Body of pancreas (tissue), 4 donors: ENCODE data around the gene PRR20A.
"Not testable (repeated sequence)": the region's sequence is repeated elsewhere in the genome, so short reads cannot be mapped to it uniquely, and the experiment has no call there.

Source experiments
- POLR2A ChIP-seq, 3 donors: fragments of 450-650 bp; IDR thresholded peaks; one replicate each; pipeline ENCODE4 v1.6.1; 2016; ENCODE audit warnings: antibody characterized with exemption in 3 of 3, mild to moderate bottlenecking in 2 of 3
- TF ChIP-seq, protein P1 (sequence below), 7 experiments: fragments of 450-650 bp in 4 of 7; fragments of 200-600 bp in 3 of 7; sonication (generic) in 3 of 7; IDR thresholded peaks; one replicate each; pipeline ENCODE4 v1.5.1; 2016 to 2019; ENCODE audit warnings: antibody characterized with exemption in 7 of 7

GRCh38 chr13:57160332-57160731, 19.6 kb downstream of the PRR20A start, which contains the start of gene PRR20D:
- TF ChIP-seq, protein P1, sequence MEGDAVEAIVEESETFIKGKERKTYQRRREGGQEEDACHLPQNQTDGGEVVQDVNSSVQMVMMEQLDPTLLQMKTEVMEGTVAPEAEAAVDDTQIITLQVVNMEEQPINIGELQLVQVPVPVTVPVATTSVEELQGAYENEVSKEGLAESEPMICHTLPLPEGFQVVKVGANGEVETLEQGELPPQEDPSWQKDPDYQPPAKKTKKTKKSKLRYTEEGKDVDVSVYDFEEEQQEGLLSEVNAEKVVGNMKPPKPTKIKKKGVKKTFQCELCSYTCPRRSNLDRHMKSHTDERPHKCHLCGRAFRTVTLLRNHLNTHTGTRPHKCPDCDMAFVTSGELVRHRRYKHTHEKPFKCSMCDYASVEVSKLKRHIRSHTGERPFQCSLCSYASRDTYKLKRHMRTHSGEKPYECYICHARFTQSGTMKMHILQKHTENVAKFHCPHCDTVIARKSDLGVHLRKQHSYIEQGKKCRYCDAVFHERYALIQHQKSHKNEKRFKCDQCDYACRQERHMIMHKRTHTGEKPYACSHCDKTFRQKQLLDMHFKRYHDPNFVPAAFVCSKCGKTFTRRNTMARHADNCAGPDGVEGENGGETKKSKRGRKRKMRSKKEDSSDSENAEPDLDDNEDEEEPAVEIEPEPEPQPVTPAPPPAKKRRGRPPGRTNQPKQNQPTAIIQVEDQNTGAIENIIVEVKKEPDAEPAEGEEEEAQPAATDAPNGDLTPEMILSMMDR (IDR thresholded peaks at IDR 0.05): not testable (repeated sequence)
- TF ChIP-seq POLR2A (IDR thresholded peaks at IDR 0.05): not testable (repeated sequence)
